Activated CD8-positive, alpha-beta memory T cell treated with anti-CD3 and anti-CD28 coated beads for 4 hours (primary cell): Measurements from ENCODE around the gene BBOF1.
"Not testable (repeated sequence)": the region's sequence is repeated elsewhere in the genome, so short reads cannot be mapped to it uniquely, and the experiment has no call there.

ENCODE experiments used
- DNase-seq, 2 donors: peaks; one replicate each; pipeline ENCODE4 v3.0.0-alpha.2; 2020; ENCODE audit warnings: low read depth in 2 of 2

Gene BBOF1

DNA sequence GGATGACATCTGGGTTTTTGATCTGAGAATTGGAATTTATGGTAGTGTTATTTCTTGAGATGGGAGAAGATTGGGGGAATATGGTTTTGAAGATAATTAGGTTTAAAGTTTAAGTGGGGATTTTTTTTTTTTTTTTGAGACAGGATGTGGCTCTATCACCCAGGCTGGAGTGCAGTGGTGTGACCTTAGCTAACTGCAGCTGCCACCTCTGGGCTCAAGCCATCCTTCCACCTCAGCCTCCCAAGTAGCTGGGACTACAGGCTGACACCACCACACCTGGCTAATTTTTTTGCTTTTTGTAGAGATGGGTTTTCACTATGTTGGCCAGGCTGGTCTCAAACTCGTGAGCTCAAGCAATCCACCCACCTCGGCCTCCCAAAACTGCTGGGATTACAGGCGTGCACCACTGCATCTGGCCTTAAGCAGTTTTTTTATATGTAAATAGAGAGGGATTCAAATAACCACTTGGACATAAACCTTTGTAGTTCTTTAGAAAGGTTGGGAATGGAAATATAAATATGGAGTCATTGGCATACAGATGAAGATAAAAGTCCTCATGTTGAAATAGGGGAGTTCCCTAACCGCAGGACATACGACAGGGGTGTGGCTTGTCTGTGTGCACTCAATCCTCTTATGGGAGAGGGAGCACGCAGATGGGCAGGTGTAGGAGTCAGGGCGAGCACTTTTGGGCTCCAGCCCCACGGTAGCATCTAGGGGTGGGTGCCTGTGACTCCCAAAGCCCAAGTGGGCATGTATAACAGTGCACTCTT, 70.3 kb downstream of the BBOF1 start:
- DNase-seq: no peak

DNA sequence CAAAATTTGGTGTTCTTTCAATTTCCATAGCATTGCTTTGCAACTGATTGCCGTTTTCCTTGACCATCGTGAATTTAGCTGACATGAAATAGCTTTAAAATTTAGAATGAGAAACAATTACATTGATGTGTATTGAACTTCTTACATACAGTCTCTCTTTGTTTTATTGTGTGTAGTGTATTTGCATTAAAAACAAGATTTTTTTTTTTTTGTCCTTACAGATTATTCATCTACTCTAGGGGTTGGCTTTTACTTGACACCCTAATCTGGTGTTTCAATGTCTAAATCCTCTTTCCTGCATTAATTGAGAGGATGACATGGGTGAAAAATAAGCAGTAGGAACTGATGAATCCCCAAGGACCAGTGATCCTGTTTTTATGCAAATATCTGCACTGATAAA, 86.2 kb downstream of the BBOF1 start:
- no peak for DNase-seq

DNA sequence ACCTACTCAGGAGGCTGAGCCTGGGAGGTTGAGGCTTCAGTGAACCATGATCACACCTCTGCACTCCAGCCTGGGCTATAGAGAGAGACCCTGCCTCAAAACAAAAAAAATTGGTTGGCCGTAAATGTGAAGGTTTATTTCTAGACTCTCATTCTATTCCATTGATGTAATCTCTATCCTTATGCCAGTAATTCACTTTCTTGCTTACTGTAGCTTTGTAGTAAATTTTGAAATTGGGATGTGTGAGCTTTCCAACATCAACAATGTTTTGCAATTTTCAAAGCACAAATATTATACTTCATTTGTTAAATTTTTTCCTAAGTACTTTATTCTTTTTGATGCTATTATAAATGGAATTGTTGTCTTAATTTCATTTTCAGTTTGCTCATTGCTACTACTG, 90.2 kb downstream of the BBOF1 start:
- no peak for DNase-seq

DNA sequence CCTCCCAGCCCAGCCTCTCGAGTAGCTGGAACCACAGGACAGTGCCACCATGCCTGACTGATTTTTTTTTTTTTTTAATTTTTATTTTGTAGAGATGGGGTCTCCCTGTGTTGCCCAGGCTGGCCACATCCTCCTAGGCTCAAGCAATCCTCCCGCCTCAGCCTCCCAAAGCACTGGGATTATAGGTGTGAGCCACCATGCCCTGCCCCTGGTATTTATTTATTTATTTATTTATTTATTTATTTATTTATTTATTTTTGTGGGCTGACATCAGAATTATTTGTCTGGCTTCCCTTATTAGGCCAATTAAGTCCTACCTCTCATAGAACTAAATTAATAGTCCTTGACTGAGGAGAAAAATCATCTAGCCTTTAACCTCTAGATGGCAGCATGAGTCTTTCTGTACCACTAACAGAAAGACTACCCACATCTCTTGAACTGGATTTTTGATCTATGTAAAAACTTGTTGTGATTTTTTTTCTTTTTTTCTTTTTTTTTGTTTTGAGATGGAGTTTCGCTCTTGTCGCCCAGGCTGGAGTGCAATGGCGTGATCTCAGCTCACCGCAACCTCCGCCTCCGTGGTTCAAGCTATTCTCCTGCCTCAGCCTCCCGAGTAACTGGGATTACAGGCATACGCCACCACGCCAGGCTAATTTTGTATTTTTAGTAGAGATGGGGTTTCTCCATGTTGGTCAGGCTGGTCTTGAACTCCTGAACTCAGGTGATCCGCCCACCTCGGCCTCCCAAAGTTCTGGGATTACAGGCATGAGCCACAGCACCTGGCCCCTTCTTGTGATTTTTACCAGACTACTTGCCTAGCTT, 92.5 kb downstream of the BBOF1 start:
- DNase-seq: not testable (repeated sequence)
